HepG2 (cell line): ENCODE measurements around the gene KLF6. TPM values are rescaled to one million over a fixed set of nuclear protein-coding genes. Genes with fewer than 3 reads are reported as not detected.
A peak's percentile ranks its signal among the peaks of the same experiment; 100 is the strongest.

Experiments used
- ARNT ChIP-seq: fragments of 450-650 bp; IDR thresholded peaks from 2 replicates; pipeline ENCODE4 v1.6.1; 2017
- ATF7-NPFF ChIP-seq: sonication (generic); formaldehyde crosslinking; IDR thresholded peaks from 2 replicates; pipeline ENCODE4 v1.8.1; 2023; ENCODE audit warnings: mild to moderate bottlenecking, low read depth, missing genetic modification reagents, moderate library complexity
- ELF3 ChIP-seq: IDR thresholded peaks from 2 replicates; pipeline ENCODE4 v1.6.1; 2016; ENCODE audit warnings: missing genetic modification reagents, missing compliant biosample characterization
- JUNB ChIP-seq: sonication (generic); formaldehyde crosslinking; IDR thresholded peaks from 2 replicates; pipeline ENCODE4 v1.8.0; 2022; ENCODE audit warnings: missing genetic modification reagents, mild to moderate bottlenecking, borderline replicate concordance
- NFE2L1 ChIP-seq: sonication (generic); formaldehyde crosslinking; IDR thresholded peaks from 2 replicates; pipeline ENCODE4 v1.4.0; 2020; ENCODE audit warnings: missing genetic modification reagents, mild to moderate bottlenecking, borderline replicate concordance
- REPIN1 ChIP-seq: sonication (generic); formaldehyde crosslinking; IDR thresholded peaks from 2 replicates; pipeline ENCODE4 v1.8.0; 2022; ENCODE audit warnings: missing genetic modification reagents, low read depth, mild to moderate bottlenecking, borderline replicate concordance
- SIN3A ChIP-seq: IDR thresholded peaks from 2 replicates; pipeline ENCODE4 v1.6.1; 2011; ENCODE audit warnings: low read depth, mild to moderate bottlenecking, control low read depth, low read length, borderline replicate concordance
- ZBTB20 ChIP-seq: sonication (generic); formaldehyde crosslinking; IDR thresholded peaks from 2 replicates; pipeline ENCODE4 v1.8.1; 2023; ENCODE audit warnings: missing genetic modification reagents, low read depth, mild to moderate bottlenecking, borderline replicate concordance
- ZC3H4 ChIP-seq: sonication (generic); formaldehyde crosslinking; IDR thresholded peaks from 2 replicates; pipeline ENCODE4 v1.4.0; 2020; ENCODE audit warnings: missing genetic modification reagents, borderline replicate concordance
- ZNF543 ChIP-seq: sonication (generic); formaldehyde crosslinking; IDR thresholded peaks from 2 replicates; pipeline ENCODE4 v1.4.0; 2020; ENCODE audit warnings: mild to moderate bottlenecking, missing genetic modification reagents
- ZNF614 ChIP-seq: IDR thresholded peaks from 2 replicates; pipeline ENCODE4 v1.6.1; 2018; ENCODE audit warnings: missing biosample characterization, missing genetic modification reagents, inconsistent platforms, borderline replicate concordance
- ZNF737 ChIP-seq: sonication (generic); formaldehyde crosslinking; IDR thresholded peaks from 2 replicates; pipeline ENCODE4 v1.5.0; 2020; ENCODE audit warnings: missing genetic modification reagents, mild to moderate bottlenecking, borderline replicate concordance
- ZNF761 ChIP-seq: sonication (generic); formaldehyde crosslinking; conservative IDR thresholded peaks from 2 replicates; pipeline ENCODE4 v1.4.0; 2020; ENCODE audit warnings: mild to moderate bottlenecking, missing genetic modification reagents
- ZNF782 ChIP-seq: sonication (generic); formaldehyde crosslinking; IDR thresholded peaks from 2 replicates; pipeline ENCODE4 v1.4.0; 2020; ENCODE audit warnings: missing genetic modification reagents, mild to moderate bottlenecking, borderline replicate concordance
- polyA plus RNA-seq, 8 experiments: library from polyadenylated mRNA; depleted of rRNA in 3 of 8; stranded (reverse) in 7 of 8; unstranded in 1 of 8; fragments of >200 nt; fragmentation: Illumina TruSeq in 4 of 8; extraction: Trizol in 4 of 8; gene quantifications; 2 replicates each; pipeline versions ENCODE4 v1.2.1 to v1.2.3, GENCODE V29; 2011 to 2016; ENCODE audit warnings: low read depth in 4 of 8, missing spikeins in 1 of 8, mixed read lengths in 1 of 8; ENCODE audit not compliant: insufficient read depth in 1 of 8
- total RNA-seq, 5 experiments: library from RNA; depleted of rRNA; stranded (reverse); fragments of >200 nt; fragmentation: Illumina TruSeq; extraction: Trizol; gene quantifications; 2 replicates each; pipeline ENCODE4 v1.2.3, GENCODE V29; 2016; ENCODE audit warnings: low read depth in 1 of 5
- TF ChIP-seq, protein P1 (sequence below): sonication (generic); formaldehyde crosslinking; IDR thresholded peaks from 2 replicates; pipeline ENCODE4 v1.5.1; 2020; ENCODE audit warnings: mild to moderate bottlenecking, missing genetic modification reagents, moderate library complexity
- TF ChIP-seq, protein P2 (sequence below): sonication (generic); formaldehyde crosslinking; IDR thresholded peaks from 2 replicates; pipeline ENCODE4 v1.8.0; 2022; ENCODE audit warnings: missing genetic modification reagents, low read depth, mild to moderate bottlenecking, borderline replicate concordance
- TF ChIP-seq, protein P3 (sequence below): IDR thresholded peaks from 2 replicates; pipeline ENCODE4 v1.6.1; 2016; ENCODE audit warnings: mild to moderate bottlenecking
- TF ChIP-seq, protein P4 (sequence below): sonication (generic); formaldehyde crosslinking; IDR thresholded peaks from 2 replicates; pipeline ENCODE4 v1.5.0; 2020; ENCODE audit warnings: missing genetic modification reagents
- TF ChIP-seq, protein P5 (sequence below): sonication (generic); formaldehyde crosslinking; IDR thresholded peaks from 2 replicates; pipeline ENCODE4 v1.5.0; 2020; ENCODE audit warnings: missing genetic modification reagents, mild to moderate bottlenecking, borderline replicate concordance
- TF ChIP-seq, protein P6 (sequence below): sonication (generic); formaldehyde crosslinking; IDR thresholded peaks from 2 replicates; pipeline ENCODE4 v1.8.0; 2022; ENCODE audit warnings: mild to moderate bottlenecking, missing genetic modification reagents, borderline replicate concordance
- TF ChIP-seq, protein P7 (sequence below): sonication (generic); formaldehyde crosslinking; IDR thresholded peaks from 2 replicates; pipeline ENCODE4 v1.4.0; 2020; ENCODE audit warnings: missing genetic modification reagents

The KLF6 gene
- total and polyA plus RNA-seq, 2 of the 13 experiments (the other 11 are each of a cell fraction or from before 2014, with no cell fraction given), result 27.0 to 71.9 TPM

DNA sequence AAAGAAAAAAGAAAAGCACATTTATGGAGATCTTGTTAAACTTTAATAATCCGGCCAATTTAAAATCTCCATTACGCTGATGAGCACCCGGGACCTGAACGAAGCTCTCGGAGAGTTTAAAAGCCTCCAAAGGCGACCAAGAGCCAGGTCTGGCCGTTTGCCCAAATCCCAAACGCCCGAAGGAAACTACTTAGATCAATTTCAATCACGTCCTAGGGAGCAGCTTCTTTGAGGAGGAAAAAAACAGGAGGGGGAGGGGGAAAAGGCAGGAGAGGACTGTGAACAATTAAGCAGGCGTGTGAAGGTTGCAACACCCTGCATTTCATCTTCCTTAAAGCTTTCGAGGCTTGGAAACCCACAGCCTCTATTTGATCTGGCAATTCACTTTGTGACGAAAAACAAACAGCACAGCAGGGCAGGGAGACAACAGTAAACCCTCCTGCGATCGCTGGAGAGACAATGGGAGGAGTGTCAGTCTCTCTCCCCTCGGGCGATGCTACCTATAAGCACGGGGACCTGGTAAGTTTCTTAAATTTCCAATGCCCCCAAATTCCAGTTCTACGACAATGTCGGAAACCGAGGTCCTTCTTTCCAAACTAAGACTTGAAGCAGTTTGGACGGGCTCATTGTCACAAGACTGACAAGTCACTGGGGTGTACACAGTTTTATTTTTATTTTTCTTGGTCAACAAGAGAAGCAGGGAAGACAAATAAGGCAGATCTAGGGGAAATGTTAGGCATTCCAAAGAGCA, 1.2 kb downstream of the KLF6 start (continued):
- TF ChIP-seq, protein P1, sequence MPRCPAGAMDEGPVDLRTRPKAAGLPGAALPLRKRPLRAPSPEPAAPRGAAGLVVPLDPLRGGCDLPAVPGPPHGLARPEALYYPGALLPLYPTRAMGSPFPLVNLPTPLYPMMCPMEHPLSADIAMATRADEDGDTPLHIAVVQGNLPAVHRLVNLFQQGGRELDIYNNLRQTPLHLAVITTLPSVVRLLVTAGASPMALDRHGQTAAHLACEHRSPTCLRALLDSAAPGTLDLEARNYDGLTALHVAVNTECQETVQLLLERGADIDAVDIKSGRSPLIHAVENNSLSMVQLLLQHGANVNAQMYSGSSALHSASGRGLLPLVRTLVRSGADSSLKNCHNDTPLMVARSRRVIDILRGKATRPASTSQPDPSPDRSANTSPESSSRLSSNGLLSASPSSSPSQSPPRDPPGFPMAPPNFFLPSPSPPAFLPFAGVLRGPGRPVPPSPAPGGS (CRISPR knock-in tag), result no peak
- TF ChIP-seq, protein P2, sequence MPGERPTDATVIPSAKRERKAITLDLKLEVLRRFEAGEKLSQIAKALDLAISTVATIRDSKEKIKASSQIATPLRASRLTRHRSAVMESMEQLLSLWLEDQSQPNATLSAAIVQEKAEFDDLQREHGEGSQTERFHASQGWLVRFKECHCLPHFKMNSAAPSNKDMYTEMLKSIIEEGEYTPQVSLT (CRISPR knock-in tag), result no peak
- peak; percentile 28; the same call in 1 of the 2 replicates for TF ChIP-seq SIN3A
- TF ChIP-seq, protein P3, sequence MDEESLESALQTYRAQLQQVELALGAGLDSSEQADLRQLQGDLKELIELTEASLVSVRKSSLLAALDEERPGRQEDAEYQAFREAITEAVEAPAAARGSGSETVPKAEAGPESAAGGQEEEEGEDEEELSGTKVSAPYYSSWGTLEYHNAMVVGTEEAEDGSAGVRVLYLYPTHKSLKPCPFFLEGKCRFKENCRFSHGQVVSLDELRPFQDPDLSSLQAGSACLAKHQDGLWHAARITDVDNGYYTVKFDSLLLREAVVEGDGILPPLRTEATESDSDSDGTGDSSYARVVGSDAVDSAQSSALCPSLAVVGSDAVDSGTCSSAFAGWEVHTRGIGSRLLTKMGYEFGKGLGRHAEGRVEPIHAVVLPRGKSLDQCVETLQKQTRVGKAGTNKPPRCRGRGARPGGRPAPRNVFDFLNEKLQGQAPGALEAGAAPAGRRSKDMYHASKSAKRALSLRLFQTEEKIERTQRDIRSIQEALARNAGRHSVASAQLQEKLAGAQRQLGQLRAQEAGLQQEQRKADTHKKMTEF (CRISPR knock-in tag), result no peak
- TF ChIP-seq ZNF614 (CRISPR knock-in tag), result no peak
- TF ChIP-seq NFE2L1 (CRISPR knock-in tag), result no peak
- no peak for TF ChIP-seq ZNF543 (CRISPR knock-in tag)
- no peak for TF ChIP-seq JUNB (CRISPR knock-in tag)
- peak; percentile 93; the same call in 1 of the 2 replicates for TF ChIP-seq ZC3H4 (CRISPR knock-in tag)
- TF ChIP-seq ZNF737 (CRISPR knock-in tag), result no peak
- TF ChIP-seq, protein P4, sequence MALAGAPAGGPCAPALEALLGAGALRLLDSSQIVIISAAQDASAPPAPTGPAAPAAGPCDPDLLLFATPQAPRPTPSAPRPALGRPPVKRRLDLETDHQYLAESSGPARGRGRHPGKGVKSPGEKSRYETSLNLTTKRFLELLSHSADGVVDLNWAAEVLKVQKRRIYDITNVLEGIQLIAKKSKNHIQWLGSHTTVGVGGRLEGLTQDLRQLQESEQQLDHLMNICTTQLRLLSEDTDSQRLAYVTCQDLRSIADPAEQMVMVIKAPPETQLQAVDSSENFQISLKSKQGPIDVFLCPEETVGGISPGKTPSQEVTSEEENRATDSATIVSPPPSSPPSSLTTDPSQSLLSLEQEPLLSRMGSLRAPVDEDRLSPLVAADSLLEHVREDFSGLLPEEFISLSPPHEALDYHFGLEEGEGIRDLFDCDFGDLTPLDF, result no peak
- TF ChIP-seq ZNF782 (CRISPR knock-in tag), result no peak
- TF ChIP-seq, protein P5, sequence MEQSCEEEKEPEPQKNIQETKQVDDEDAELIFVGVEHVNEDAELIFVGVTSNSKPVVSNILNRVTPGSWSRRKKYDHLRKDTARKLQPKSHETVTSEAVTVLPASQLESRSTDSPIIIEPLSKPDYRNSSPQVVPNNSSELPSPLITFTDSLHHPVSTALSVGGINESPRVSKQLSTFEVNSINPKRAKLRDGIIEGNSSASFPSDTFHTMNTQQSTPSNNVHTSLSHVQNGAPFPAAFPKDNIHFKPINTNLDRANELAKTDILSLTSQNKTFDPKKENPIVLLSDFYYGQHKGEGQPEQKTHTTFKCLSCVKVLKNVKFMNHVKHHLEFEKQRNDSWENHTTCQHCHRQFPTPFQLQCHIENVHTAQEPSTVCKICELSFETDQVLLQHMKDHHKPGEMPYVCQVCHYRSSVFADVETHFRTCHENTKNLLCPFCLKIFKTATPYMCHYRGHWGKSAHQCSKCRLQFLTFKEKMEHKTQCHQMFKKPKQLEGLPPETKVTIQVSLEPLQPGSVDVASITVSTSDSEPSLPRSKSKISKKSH (CRISPR knock-in tag), result no peak
- TF ChIP-seq, protein P6, sequence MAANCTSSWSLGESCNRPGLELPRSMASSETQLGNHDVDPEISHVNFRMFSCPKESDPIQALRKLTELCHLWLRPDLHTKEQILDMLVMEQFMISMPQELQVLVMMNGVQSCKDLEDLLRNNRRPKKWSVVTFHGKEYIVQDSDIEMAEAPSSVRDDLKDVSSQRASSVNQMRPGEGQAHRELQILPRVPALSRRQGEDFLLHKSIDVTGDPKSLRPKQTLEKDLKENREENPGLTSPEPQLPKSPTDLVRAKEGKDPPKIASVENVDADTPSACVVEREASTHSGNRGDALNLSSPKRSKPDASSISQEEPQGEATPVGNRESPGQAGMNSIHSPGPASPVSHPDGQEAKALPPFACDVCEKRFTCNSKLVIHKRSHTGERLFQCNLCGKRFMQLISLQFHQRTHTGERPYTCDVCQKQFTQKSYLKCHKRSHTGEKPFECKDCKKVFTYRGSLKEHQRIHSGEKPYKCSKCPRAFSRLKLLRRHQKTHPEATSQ (CRISPR knock-in tag), result no peak
- no peak for TF ChIP-seq ARNT
- no peak for TF ChIP-seq ELF3 (CRISPR knock-in tag)
- TF ChIP-seq, protein P7, sequence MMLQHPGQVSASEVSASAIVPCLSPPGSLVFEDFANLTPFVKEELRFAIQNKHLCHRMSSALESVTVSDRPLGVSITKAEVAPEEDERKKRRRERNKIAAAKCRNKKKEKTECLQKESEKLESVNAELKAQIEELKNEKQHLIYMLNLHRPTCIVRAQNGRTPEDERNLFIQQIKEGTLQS (CRISPR knock-in tag), result peak; percentile 74
- TF ChIP-seq REPIN1 (CRISPR knock-in tag), result no peak
- TF ChIP-seq ATF7-NPFF (CRISPR knock-in tag), result no peak
- TF ChIP-seq ZNF761 (CRISPR knock-in tag), result no peak
- no peak for TF ChIP-seq ZBTB20 (CRISPR knock-in tag)
